OCI-LY1 (cell line): ENCODE measurements around the gene ADGB.

ENCODE experiments used
- EZH2 ChIP-seq: fragments of 200-600 bp; sonication (generic), shearing (Covaris generic); IDR thresholded peaks from 2 replicates; pipeline ENCODE4 v1.8.0; 2017; ENCODE audit warnings: borderline replicate concordance, mixed run types, mild to moderate bottlenecking, antibody characterized with exemption, low read length, moderate library complexity, mixed read lengths
- TF ChIP-seq, protein P1 (sequence below): fragments of 200-600 bp; sonication (generic), shearing (Covaris generic); IDR thresholded peaks from 2 replicates; pipeline ENCODE4 v1.5.1; 2017; ENCODE audit warnings: mild to moderate bottlenecking, antibody characterized with exemption, low read length, moderate library complexity, mixed read lengths

- TF ChIP-seq, protein P1, sequence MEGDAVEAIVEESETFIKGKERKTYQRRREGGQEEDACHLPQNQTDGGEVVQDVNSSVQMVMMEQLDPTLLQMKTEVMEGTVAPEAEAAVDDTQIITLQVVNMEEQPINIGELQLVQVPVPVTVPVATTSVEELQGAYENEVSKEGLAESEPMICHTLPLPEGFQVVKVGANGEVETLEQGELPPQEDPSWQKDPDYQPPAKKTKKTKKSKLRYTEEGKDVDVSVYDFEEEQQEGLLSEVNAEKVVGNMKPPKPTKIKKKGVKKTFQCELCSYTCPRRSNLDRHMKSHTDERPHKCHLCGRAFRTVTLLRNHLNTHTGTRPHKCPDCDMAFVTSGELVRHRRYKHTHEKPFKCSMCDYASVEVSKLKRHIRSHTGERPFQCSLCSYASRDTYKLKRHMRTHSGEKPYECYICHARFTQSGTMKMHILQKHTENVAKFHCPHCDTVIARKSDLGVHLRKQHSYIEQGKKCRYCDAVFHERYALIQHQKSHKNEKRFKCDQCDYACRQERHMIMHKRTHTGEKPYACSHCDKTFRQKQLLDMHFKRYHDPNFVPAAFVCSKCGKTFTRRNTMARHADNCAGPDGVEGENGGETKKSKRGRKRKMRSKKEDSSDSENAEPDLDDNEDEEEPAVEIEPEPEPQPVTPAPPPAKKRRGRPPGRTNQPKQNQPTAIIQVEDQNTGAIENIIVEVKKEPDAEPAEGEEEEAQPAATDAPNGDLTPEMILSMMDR: no peak
- TF ChIP-seq EZH2: no peak
Measured at GRCh38 chr6:146741609-146742008, 142.8 kb downstream of the ADGB start.
